ENCODE results near the gene ARHGAP32.

Gene ARHGAP32

DNA sequence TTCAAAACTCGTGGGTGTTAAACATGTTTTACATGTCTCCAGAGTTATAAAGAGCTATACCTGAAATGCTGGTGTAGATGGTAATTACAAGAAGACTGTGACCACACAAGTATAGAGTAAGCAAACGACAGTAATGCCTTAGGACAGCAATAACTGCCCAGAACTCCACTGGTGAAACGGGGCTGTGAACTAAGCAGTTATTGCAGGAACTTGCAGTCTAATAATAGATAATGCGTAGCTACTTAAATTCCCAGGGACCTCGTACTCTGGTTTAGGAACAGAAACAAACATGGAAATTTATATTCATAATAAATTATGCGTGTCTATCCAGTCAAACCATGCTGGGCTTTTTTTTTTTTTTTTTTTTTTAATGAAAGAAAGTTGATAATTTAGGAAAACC lies 224.5 kb downstream of the ARHGAP32 start:
- H3K36me3 ChIP-seq (ENCODE audit: control insufficient read depth, insufficient read depth, low read length): peaks cover 11% of the 10 kb centered on the region
- H3K27ac ChIP-seq (ENCODE audit: insufficient read depth, low read depth, low read length, poor library complexity, severe bottlenecking): no peak overlapping the region
- H3K27me3 ChIP-seq (ENCODE audit: control insufficient read depth, insufficient read depth, low read length, poor library complexity, severe bottlenecking): no peaks in the 10 kb centered on the region
- peaks cover 5% of the 10 kb centered on the region for H3K4me1 ChIP-seq (ENCODE audit: control insufficient read depth, insufficient read depth, low read length)
- no peaks in the 10 kb centered on the region for H3K9me3 ChIP-seq (ENCODE audit: control insufficient read depth, low read length)
- no peak overlapping the region for H3K4me3 ChIP-seq (ENCODE audit: insufficient read depth, low read depth, low read length)
- 96 to 98% methylated on average over 6 of the region's 6 CpGs for WGBS, 2 experiments

DNA sequence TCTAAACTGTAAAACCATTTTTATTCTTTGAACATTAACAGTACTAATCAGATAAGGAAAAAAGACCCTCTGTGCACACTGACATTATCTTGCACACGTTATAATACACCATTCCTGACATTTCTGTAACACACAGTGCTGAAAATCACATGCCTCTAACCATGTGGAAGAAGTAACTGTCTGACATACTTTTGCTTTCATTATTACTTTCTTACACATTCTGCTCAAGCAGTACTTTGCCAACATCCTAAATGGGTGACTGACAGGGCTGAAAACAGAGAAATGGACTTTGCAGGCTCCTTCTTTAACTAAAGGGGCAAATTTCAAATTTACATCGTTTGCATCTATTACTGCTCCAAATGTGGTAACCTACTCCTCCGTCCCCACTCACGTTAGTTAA lies 226.6 kb downstream of the ARHGAP32 start:
- 64 to 65% methylated on average over 4 of the region's 4 CpGs for WGBS, 2 experiments
- peaks cover 5% of the 10 kb centered on the region for H3K4me1 ChIP-seq (ENCODE audit: control insufficient read depth, insufficient read depth, low read length)
- H3K27me3 ChIP-seq (ENCODE audit: control insufficient read depth, insufficient read depth, low read length, poor library complexity, severe bottlenecking): no peaks in the 10 kb centered on the region
- no peak overlapping the region for H3K4me3 ChIP-seq (ENCODE audit: insufficient read depth, low read depth, low read length)
- H3K27ac ChIP-seq (ENCODE audit: insufficient read depth, low read depth, low read length, poor library complexity, severe bottlenecking): no peak overlapping the region
- no peaks in the 10 kb centered on the region for H3K36me3 ChIP-seq (ENCODE audit: control insufficient read depth, insufficient read depth, low read length)
- H3K9me3 ChIP-seq (ENCODE audit: control insufficient read depth, low read length): no peaks in the 10 kb centered on the region

DNA sequence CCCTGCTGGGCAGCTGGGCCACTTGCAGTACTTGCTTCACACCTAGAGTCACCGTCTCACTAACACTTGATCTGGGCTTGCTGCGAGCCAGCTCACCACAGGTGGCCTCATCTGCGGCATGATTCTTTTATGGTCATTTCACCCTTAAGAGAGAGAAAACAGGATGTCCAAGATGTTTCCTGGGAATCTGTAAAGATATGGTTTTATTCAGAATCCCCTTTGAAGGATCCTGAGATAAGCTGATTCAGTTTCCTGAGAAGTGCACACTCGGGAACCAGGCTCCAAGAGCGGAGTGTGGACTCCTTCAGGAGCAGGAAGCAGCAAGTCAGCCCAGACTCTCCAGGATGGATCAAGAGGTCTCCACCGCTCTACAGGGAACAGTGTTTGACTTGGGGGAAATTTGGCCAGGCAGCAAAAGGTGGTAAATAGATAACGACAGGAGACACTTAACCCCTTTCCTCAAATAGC lies 227.6 kb downstream of the ARHGAP32 start:
- H3K36me3 ChIP-seq (ENCODE audit: control insufficient read depth, insufficient read depth, low read length): no peaks in the 10 kb centered on the region
- no peaks in the 10 kb centered on the region for H3K27me3 ChIP-seq (ENCODE audit: control insufficient read depth, insufficient read depth, low read length, poor library complexity, severe bottlenecking)
- H3K27ac ChIP-seq (ENCODE audit: insufficient read depth, low read depth, low read length, poor library complexity, severe bottlenecking): no peak overlapping the region
- H3K4me3 ChIP-seq (ENCODE audit: insufficient read depth, low read depth, low read length): no peak overlapping the region
- WGBS, 2 experiments: 85 to 87% methylated on average over 7 of the region's 7 CpGs
- peaks cover 5% of the 10 kb centered on the region for H3K4me1 ChIP-seq (ENCODE audit: control insufficient read depth, insufficient read depth, low read length)
- no peaks in the 10 kb centered on the region for H3K9me3 ChIP-seq (ENCODE audit: control insufficient read depth, low read length)

DNA sequence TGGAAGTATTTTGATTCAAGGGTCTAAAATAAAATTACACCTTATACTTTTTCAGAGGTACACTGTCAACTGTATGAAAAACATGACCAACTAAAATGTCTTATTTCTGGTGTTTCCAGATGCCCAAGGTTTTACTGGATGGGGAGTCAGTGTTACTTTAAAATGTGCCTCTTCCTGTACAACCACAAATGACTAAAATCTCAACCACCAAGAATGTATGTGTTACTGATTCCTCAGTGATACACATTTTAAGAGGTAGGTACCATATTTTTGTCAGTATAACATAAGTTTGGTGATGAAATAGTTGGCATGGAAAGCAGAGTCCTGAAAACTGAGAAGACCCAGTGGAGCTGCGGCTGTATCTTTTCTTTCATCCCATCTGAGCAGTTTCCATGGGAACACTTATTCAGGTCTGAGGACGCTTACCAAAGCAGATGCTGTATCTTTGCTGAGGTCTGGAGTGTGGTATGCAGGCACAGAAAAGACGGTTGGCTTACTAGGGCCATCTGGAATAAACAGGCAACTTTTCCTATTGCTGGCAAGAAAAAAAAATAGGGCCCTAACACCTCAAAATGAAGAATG lies 228.3 kb downstream of the ARHGAP32 start:
- no peaks in the 10 kb centered on the region for H3K36me3 ChIP-seq (ENCODE audit: control insufficient read depth, insufficient read depth, low read length)
- no peaks in the 10 kb centered on the region for H3K9me3 ChIP-seq (ENCODE audit: control insufficient read depth, low read length)
- no peaks in the 10 kb centered on the region for H3K27me3 ChIP-seq (ENCODE audit: control insufficient read depth, insufficient read depth, low read length, poor library complexity, severe bottlenecking)
- 72 to 77% methylated on average over 3 of the region's 3 CpGs for WGBS, 2 experiments
- no peak overlapping the region for H3K27ac ChIP-seq (ENCODE audit: insufficient read depth, low read depth, low read length, poor library complexity, severe bottlenecking)
- no peak overlapping the region for H3K4me3 ChIP-seq (ENCODE audit: insufficient read depth, low read depth, low read length)
- H3K4me1 ChIP-seq (ENCODE audit: control insufficient read depth, insufficient read depth, low read length): peaks cover 5% of the 10 kb centered on the region

DNA sequence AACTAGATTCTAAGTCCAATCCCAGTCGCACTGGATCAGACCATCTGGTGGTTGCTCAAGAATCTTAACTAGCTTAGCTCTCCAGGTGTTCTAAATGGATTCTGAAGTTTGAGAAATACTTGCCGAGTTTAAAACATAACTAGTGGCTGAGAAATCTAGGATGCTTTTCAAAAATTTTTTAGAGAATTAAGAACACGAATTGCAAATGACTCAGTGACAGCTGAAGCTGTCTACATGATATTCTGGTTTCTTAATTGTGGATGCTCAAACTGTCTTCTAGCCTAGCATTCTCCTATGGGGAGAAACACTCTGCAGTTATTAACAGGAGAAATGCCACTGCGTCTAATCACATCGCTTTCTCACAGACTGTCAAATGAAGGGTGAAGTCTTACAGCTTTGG lies 229.2 kb downstream of the ARHGAP32 start:
- Histone ChIP-seq H3K27me3 (ENCODE audit: control insufficient read depth, insufficient read depth, low read length, poor library complexity, severe bottlenecking) (no peaks in the 10 kb centered on the region), H3K36me3 (ENCODE audit: control insufficient read depth, insufficient read depth, low read length) (no peaks in the 10 kb centered on the region), H3K4me3 (ENCODE audit: insufficient read depth, low read depth, low read length) (no peak overlapping the region), H3K4me1 (ENCODE audit: control insufficient read depth, insufficient read depth, low read length) (peaks cover 5% of the 10 kb centered on the region), H3K9me3 (ENCODE audit: control insufficient read depth, low read length) (no peaks in the 10 kb centered on the region), H3K27ac (ENCODE audit: insufficient read depth, low read depth, low read length, poor library complexity, severe bottlenecking) (no peak overlapping the region)
- 94 to 97% methylated on average over 5 of the region's 5 CpGs for WGBS, 2 experiments

DNA sequence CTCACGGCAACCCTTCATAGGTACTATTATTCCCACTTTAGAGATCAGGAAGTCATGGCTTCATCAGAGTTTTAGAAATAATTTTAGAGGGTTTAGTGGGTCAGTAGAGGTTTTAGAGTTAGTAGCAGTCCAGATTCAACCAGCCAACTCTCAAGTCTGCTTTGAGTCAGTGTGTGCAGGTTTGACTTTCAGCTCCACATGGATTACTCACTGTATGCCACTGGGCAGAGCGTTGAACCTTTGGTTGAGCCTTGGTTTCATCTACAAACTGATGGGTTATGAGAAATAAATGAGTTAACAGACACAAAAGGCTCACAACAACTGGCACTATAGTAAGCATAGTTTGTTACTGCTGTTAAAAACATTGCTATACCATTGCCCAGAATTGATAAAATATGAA lies 230.5 kb downstream of the ARHGAP32 start:
- H3K27ac ChIP-seq (ENCODE audit: insufficient read depth, low read depth, low read length, poor library complexity, severe bottlenecking): no peak overlapping the region
- 90 to 95% methylated on average over 2 of the region's 2 CpGs for WGBS, 2 experiments
- H3K36me3 ChIP-seq (ENCODE audit: control insufficient read depth, insufficient read depth, low read length): no peaks in the 10 kb centered on the region
- peaks cover 5% of the 10 kb centered on the region for H3K4me1 ChIP-seq (ENCODE audit: control insufficient read depth, insufficient read depth, low read length)
- no peaks in the 10 kb centered on the region for H3K27me3 ChIP-seq (ENCODE audit: control insufficient read depth, insufficient read depth, low read length, poor library complexity, severe bottlenecking)
- no peaks in the 10 kb centered on the region for H3K9me3 ChIP-seq (ENCODE audit: control insufficient read depth, low read length)
- no peak overlapping the region for H3K4me3 ChIP-seq (ENCODE audit: insufficient read depth, low read depth, low read length)

GRCh38 chr11:128957202-128957482 lies 235.0 kb downstream of the ARHGAP32 start:
- 89 to 93% methylated on average over 8 of the region's 8 CpGs for WGBS, 2 experiments
- Histone ChIP-seq H3K9me3 (ENCODE audit: control insufficient read depth, low read length) (no peaks in the 10 kb centered on the region), H3K27ac (ENCODE audit: insufficient read depth, low read depth, low read length, poor library complexity, severe bottlenecking) (no peak overlapping the region), H3K4me3 (ENCODE audit: insufficient read depth, low read depth, low read length) (no peak overlapping the region), H3K4me1 (ENCODE audit: control insufficient read depth, insufficient read depth, low read length) (no peaks in the 10 kb centered on the region), H3K36me3 (ENCODE audit: control insufficient read depth, insufficient read depth, low read length) (no peaks in the 10 kb centered on the region), H3K27me3 (ENCODE audit: control insufficient read depth, insufficient read depth, low read length, poor library complexity, severe bottlenecking) (no peaks in the 10 kb centered on the region)

- 60 to 66% methylated on average over 8 of the region's 8 CpGs for WGBS, 2 experiments
- Histone ChIP-seq H3K9me3 (ENCODE audit: control insufficient read depth, low read length) (no peaks in the 10 kb centered on the region), H3K36me3 (ENCODE audit: control insufficient read depth, insufficient read depth, low read length) (no peaks in the 10 kb centered on the region), H3K27me3 (ENCODE audit: control insufficient read depth, insufficient read depth, low read length, poor library complexity, severe bottlenecking) (no peaks in the 10 kb centered on the region), H3K4me1 (ENCODE audit: control insufficient read depth, insufficient read depth, low read length) (no peaks in the 10 kb centered on the region), H3K4me3 (ENCODE audit: insufficient read depth, low read depth, low read length) (no peak overlapping the region), H3K27ac (ENCODE audit: insufficient read depth, low read depth, low read length, poor library complexity, severe bottlenecking) (no peak overlapping the region)
Observed at GRCh38 chr11:128956401-128957201, 235.5 kb downstream of the ARHGAP32 start.

- H3K9me3 ChIP-seq (ENCODE audit: control insufficient read depth, low read length): no peaks in the 10 kb centered on the region
- H3K36me3 ChIP-seq (ENCODE audit: control insufficient read depth, insufficient read depth, low read length): no peaks in the 10 kb centered on the region
- WGBS, 2 experiments: 76 to 77% methylated on average over 2 to 3 of the region's 3 CpGs
- no peaks in the 10 kb centered on the region for H3K4me1 ChIP-seq (ENCODE audit: control insufficient read depth, insufficient read depth, low read length)
- no peaks in the 10 kb centered on the region for H3K27me3 ChIP-seq (ENCODE audit: control insufficient read depth, insufficient read depth, low read length, poor library complexity, severe bottlenecking)
- H3K27ac ChIP-seq (ENCODE audit: insufficient read depth, low read depth, low read length, poor library complexity, severe bottlenecking): no peak overlapping the region
- no peak overlapping the region for H3K4me3 ChIP-seq (ENCODE audit: insufficient read depth, low read depth, low read length)
Observed at GRCh38 chr11:128955636-128956035, 236.5 kb downstream of the ARHGAP32 start.

DNA sequence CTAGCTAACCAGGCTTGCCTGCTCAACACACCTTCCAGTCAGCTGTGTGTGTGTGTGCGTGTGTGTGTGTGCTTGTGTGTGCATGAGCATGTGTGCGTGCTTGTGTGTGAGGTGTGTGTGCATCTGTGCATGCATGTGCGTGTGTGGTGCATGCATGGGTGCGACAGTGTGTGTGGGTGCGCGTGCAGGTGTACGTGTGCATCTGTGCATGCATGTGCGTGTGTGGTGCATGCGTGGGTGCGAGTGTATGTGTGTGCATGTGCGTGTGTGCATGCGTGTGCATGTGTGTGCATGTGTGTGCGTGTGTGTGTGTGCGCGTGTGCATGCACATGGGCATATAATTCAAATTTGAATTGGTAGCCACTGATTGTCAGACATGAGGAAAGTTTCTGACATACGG lies 239.0 kb downstream of the ARHGAP32 start:
- H3K9me3 ChIP-seq (ENCODE audit: control insufficient read depth, low read length): no peaks in the 10 kb centered on the region
- H3K36me3 ChIP-seq (ENCODE audit: control insufficient read depth, insufficient read depth, low read length): no peaks in the 10 kb centered on the region
- no peak overlapping the region for H3K27ac ChIP-seq (ENCODE audit: insufficient read depth, low read depth, low read length, poor library complexity, severe bottlenecking)
- WGBS, 2 experiments: 84 to 91% methylated on average over 16 of the region's 16 CpGs
- no peaks in the 10 kb centered on the region for H3K4me1 ChIP-seq (ENCODE audit: control insufficient read depth, insufficient read depth, low read length)
- no peak overlapping the region for H3K4me3 ChIP-seq (ENCODE audit: insufficient read depth, low read depth, low read length)
- H3K27me3 ChIP-seq (ENCODE audit: control insufficient read depth, insufficient read depth, low read length, poor library complexity, severe bottlenecking): no peaks in the 10 kb centered on the region

Data from ectodermal cell (in vitro differentiated cells).